HL-60/S4 treated with phorbol 12-myristate 13-acetate at 8.2 ng/mL for 4 days and 3 days (cell line): ENCODE measurements around the gene NGFR.

Experiments
- in situ Hi-C: fragments of 300-500 bp; cut with MboI; formaldehyde crosslinking; loops from 2 replicates; pipeline ENCODE4 v1.15.0; 2022; ENCODE audit warnings: low sequenced_read_pairs

Gene NGFR

DNA sequence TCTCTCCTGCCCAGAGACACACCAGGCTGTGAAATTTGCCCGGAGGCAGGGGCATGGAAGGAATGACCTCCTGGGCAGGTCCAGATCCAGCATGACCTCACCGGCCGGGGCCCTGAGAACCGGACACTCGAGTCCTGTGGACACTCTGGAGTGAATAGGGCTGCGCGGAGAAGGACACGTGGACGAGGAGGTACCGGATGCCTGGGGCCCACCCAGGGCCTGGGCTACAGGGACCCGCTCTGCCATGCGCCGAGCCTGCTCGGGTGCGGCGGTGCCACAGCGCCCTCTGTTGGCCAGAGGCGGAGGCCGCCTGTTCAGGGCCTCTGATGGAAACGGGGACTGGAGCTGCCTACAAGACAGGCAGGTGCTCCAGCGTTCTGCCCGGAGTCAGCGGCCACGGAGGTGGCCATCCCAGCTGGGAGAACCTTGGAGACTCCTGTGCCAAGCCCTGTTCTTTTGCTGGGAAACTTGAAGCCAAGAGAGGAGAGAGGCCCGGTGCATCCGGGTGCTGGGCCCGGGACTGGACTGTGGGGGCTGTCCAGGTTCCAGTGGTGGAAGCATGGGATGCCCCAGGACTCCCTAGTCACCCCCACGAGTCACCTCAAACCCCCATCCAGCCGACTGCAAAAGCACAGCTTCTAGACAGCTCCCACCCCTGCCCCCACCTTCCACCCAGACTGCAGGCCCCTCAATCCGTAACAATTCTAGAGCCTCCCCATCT is 61.3 kb downstream of the NGFR start:
- in situ Hi-C loops, result loop anchor here (10.0 kb wide), 1 partner anchor 122 kb away; no protein-coding TSS in a partner anchor

- in situ Hi-C loops, result loop anchor here (10.0 kb wide), 1 partner anchor 123 kb away; no protein-coding TSS in a partner anchor
These were observed 62.4 kb downstream of the NGFR start for GRCh38 chr17:49557312-49558024.
